Psoas muscle (tissue), 8 donors: ENCODE results near the gene SLC16A3. TPM values are rescaled to one million over a fixed set of nuclear protein-coding genes. Genes with fewer than 3 reads are reported as not detected.

Experiments
- ATAC-seq, 4 donors: fragments of 200-7000 bp; cut with Tn5 transposase; one replicate each; pipeline ENCODE4 v1.9.1; 2020; ENCODE audit warnings: moderate library complexity in 3 of 4, mild to moderate bottlenecking in 2 of 4
- DNase-seq, 2 donors: peaks; one replicate each; pipeline ENCODE4 v3.0.0-alpha.2; 2020
- H3K27ac ChIP-seq: fragments of 200-600 bp; one replicate; pipeline ENCODE4 v1.8.0; 2022
- H3K27me3 ChIP-seq, 3 donors: fragments of 200-600 bp in 1 of 3; one replicate each; pipeline versions ENCODE4 v1.6.1 to v1.8.0; 2013 to 2022; ENCODE audit warnings: low read length in 2 of 3, mild to moderate bottlenecking in 2 of 3, moderate library complexity in 1 of 3; ENCODE audit not compliant: insufficient read depth in 3 of 3
- H3K36me3 ChIP-seq, 2 donors: fragments of 200-600 bp in 1 of 2; one replicate each; pipeline versions ENCODE4 v1.6.1 to v1.8.0; 2013 to 2022; ENCODE audit warnings: low read depth in 1 of 2, mild to moderate bottlenecking in 1 of 2, moderate library complexity in 1 of 2; ENCODE audit not compliant: insufficient read depth in 1 of 2
- H3K4me1 ChIP-seq: fragments of 200-600 bp; one replicate; pipeline ENCODE4 v1.8.0; 2022
- H3K4me3 ChIP-seq: fragments of 200-600 bp; one replicate; pipeline ENCODE4 v1.8.0; 2022; ENCODE audit warnings: mild to moderate bottlenecking
- H3K9me3 ChIP-seq: fragments of 200-600 bp; one replicate; pipeline ENCODE4 v1.8.0; 2022
- CTCF ChIP-seq: fragments of 200-600 bp; IDR thresholded peaks from one replicate; pipeline ENCODE4 v1.8.0; 2022; ENCODE audit warnings: antibody characterized with exemption
- WGBS, 3 donors: extraction: QIAGEN DNeasy Blood & Tissue Kit; methylation state at CpG; one replicate each; pipeline versions ENCODE4 v1.1.6 to v1.1.7; 2013; 5-methylcytosine and 5-hydroxymethylcytosine counted together
- intact Hi-C, 2 donors: fragments of 100-400 bp; cut with DNase I; formaldehyde crosslinking; loops; one replicate each; pipeline versions ENCODE4 v1.11.0 to v1.14.2; 2022
- polyA plus RNA-seq, 3 donors: library from polyadenylated mRNA; stranded (reverse); fragments of 200-250 nt; gene quantifications; one replicate each; pipeline ENCODE4 v1.2.3, GENCODE V29; 2013
- total RNA-seq, 4 donors: library from RNA; stranded (reverse); fragmentation: NEBNext Ultra II Directional in 2 of 4; extraction: Animal tissue kit (Norgen Biotek cat#: 25700) in 2 of 4; gene quantifications; one replicate each; pipeline versions ENCODE4 v1.2.1 to v1.2.4, GENCODE V29; 2021 to 2023
- donor health status: healthy with polysubstance abuse.
- donor health status: DM: no; HTN: no; CAD: no; lungs with moderate emphysema.
- donor health status: Bipolar disorder and iron deficiency.
- donor health status: healthy.
- donor health status: DM: yes; HTN: yes; CAD: no.
- donor health status: DM: no; HTN: no; CAD: no.
- donor health status: DM: no; HTN: no; CAD: no.
- donor health status: DM: yes; HTN: yes; CAD: no.

The SLC16A3 gene
- total and polyA plus RNA-seq, 7 donors, result 18.6 to 263 (median 118) TPM

GRCh38 chr17:82248815-82249674 lies 20.2 kb downstream of the SLC16A3 start:
- Histone ChIP-seq H3K4me3 (no peak overlapping the region), H3K4me1 (peaks cover 24% of the 10 kb centered on the region), H3K27me3 (no peaks in the 10 kb centered on the region), H3K36me3 (peaks cover 25 to 94% of the 10 kb centered on the region in 2 donors), H3K9me3 (no peaks in the 10 kb centered on the region), H3K27ac (no peak overlapping the region)
- intact Hi-C loops, result loop anchor here in 1 of 2 donors (5.0 kb wide), 1 partner anchor 68 kb away; the partner anchor contains the start of gene CD7
- ATAC-seq, result no peak
- no peak for TF ChIP-seq CTCF
- 90 to 93% (median 92%) methylated on average over 53 to 54 of the region's 54 CpGs for WGBS, 3 donors
- DNase-seq, result peak; percentile 24 to 56

DNA sequence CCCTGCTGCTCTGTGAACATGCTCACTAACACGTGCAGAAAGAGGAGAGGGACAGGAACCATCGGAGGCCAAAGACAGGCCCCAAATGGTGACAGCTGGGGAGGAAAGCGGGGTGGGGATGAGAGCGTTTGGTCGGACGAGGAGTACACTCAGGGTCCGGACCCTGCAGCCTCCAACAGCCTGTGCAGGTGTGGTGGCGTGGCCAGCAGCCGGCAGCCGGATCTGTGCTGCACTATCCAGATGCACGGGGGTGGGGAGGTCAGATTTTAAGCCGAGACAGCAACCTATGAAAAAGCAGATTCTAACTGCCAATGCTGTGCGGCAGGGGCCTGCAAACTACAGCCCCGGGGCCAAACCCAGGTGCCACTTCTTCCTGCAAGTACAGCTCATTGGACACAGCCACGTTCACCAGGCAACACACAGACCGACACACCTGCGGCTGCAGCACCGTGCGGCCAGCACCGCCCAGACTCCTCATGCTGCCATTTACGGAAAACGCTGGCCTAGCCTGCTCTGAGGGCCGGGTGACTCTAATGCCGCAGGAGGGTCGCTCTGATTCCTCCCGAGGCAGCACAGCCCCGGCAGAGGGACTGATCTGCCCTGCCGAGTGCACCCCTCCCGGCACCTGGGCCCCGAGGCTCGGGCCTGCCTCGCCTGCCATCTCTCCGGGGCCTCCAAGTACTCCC lies 21.2 kb downstream of the SLC16A3 start:
- no peak overlapping the region for H3K27ac ChIP-seq

GRCh38 chr17:82250868-82251500 lies 22.1 kb downstream of the SLC16A3 start:
- no peaks in the 10 kb centered on the region for H3K9me3 ChIP-seq
- TF ChIP-seq CTCF, result no peak
- ATAC-seq (no peak), DNase-seq (peak in 1 of 2 donors; percentile 41)
- intact Hi-C loops, result no loop called here
- H3K4me1 ChIP-seq, result peaks cover 19% of the 10 kb centered on the region
- H3K4me3 ChIP-seq, result no peak overlapping the region
- peaks cover 23 to 85% of the 10 kb centered on the region in 2 donors for H3K36me3 ChIP-seq
- 84 to 88% (median 87%) methylated on average over 24 to 25 of the region's 25 CpGs for WGBS, 3 donors
- no peak overlapping the region for H3K27ac ChIP-seq
- no peaks in the 10 kb centered on the region for H3K27me3 ChIP-seq

More for the DNA sequence above, 21.2 kb downstream of the SLC16A3 start:
- H3K36me3 ChIP-seq, result peaks cover 25 to 85% of the 10 kb centered on the region in 2 donors
- no peak for TF ChIP-seq CTCF
- intact Hi-C loops, result loop anchor here in 1 of 2 donors (5.0 kb wide), 1 partner anchor 67 kb away; the partner anchor contains the start of gene CD7
- no peak for ATAC-seq
- WGBS, 3 donors, result 81 to 89% (median 84%) methylated on average over 33 of the region's 33 CpGs
- no peaks in the 10 kb centered on the region for H3K27me3 ChIP-seq
- peak in 1 of 2 donors; percentile 38 for DNase-seq
- no peak overlapping the region for H3K4me3 ChIP-seq
- no peaks in the 10 kb centered on the region for H3K9me3 ChIP-seq
- H3K4me1 ChIP-seq, result peaks cover 24% of the 10 kb centered on the region

- H3K4me1 ChIP-seq, result peaks cover 2% of the 10 kb centered on the region
- no peak overlapping the region for H3K4me3 ChIP-seq
- no peak overlapping the region for H3K27ac ChIP-seq
- no peak for TF ChIP-seq CTCF
- peak in 1 of 2 donors; percentile 42 for DNase-seq
- intact Hi-C loops, result no loop called here
- H3K36me3 ChIP-seq, result peaks cover 23 to 87% of the 10 kb centered on the region in 2 donors
- no peaks in the 10 kb centered on the region for H3K27me3 ChIP-seq
- ATAC-seq, result no peak
- H3K9me3 ChIP-seq, result no peaks in the 10 kb centered on the region
- 91 to 97% (median 92%) methylated on average over 28 of the region's 28 CpGs for WGBS, 3 donors
Measured at GRCh38 chr17:82252511-82253178, 23.8 kb downstream of the SLC16A3 start.
